Body of pancreas (tissue), 4 donors: Measurements from ENCODE around the gene MAPK14. TPM values are rescaled to one million over a fixed set of nuclear protein-coding genes. Genes with fewer than 3 reads are reported as not detected.
A peak's percentile ranks its signal among the peaks of the same experiment; 100 is the strongest.

Experiments used
- ATAC-seq: fragments of 150-250 bp; one replicate; pipeline ENCODE4 v1.9.1; 2016
- DNase-seq, 4 donors: peaks; one replicate each; pipeline ENCODE4 v3.0.0-alpha.2; 2019
- H3K27ac ChIP-seq, 4 donors: fragments of 200-600 bp; sonication (generic); 1 replicate in 3 of 4; 2 replicates in 1 of 4; pipeline versions ENCODE4 v1.5.1 to v1.6.1; 2016 to 2019; ENCODE audit warnings: mild to moderate bottlenecking in 1 of 4, mixed read lengths in 1 of 4, moderate library complexity in 1 of 4
- H3K27me3 ChIP-seq, 2 donors: fragments of 200-600 bp; sonication (generic); one replicate each; pipeline ENCODE4 v1.6.0; 2016; ENCODE audit warnings: mild to moderate bottlenecking in 1 of 2
- H3K36me3 ChIP-seq, 2 donors: fragments of 200-600 bp; sonication (generic); replicated peaks in 1 of 2; 2 replicates each; pipeline ENCODE4 v1.5.1; 2016; ENCODE audit warnings: low read depth in 2 of 2; ENCODE audit not compliant: insufficient read depth in 1 of 2
- H3K4me1 ChIP-seq: fragments of 200-600 bp; sonication (generic); one replicate; pipeline ENCODE4 v1.6.0; 2016
- H3K4me3 ChIP-seq, 2 donors: fragments of 200-600 bp; sonication (generic); 1 replicate in 1 of 2; 2 replicates in 1 of 2; pipeline ENCODE4 v1.5.1; 2016 to 2019
- H3K9me3 ChIP-seq, 3 donors: fragments of 200-600 bp; sonication (generic); 1 replicate in 2 of 3; 2 replicates in 1 of 3; pipeline ENCODE4 v1.5.1; 2016
- CTCF ChIP-seq, 7 experiments: fragments of 450-650 bp in 4 of 7; fragments of 200-600 bp in 3 of 7; sonication (generic) in 3 of 7; IDR thresholded peaks; one replicate each; pipeline ENCODE4 v1.5.1; 2016 to 2019; ENCODE audit warnings: antibody characterized with exemption in 7 of 7
- POLR2A ChIP-seq, 3 donors: fragments of 450-650 bp; IDR thresholded peaks; one replicate each; pipeline ENCODE4 v1.6.1; 2016; ENCODE audit warnings: antibody characterized with exemption in 3 of 3, mild to moderate bottlenecking in 2 of 3
- whole genome bisulfite sequencing, 2 donors: methylation state at CpG; one replicate each; pipeline ENCODE4 v1.1.5; 2017; 5-methylcytosine and 5-hydroxymethylcytosine counted together
- intact Hi-C: fragments of 100-400 bp; cut with DNase I; formaldehyde crosslinking; loops from one replicate; pipeline ENCODE4 v1.15.1; 2023
- total RNA-seq, 2 donors: library from RNA; depleted of rRNA; stranded (reverse); fragments of >200 nt; gene quantifications; one replicate each; pipeline ENCODE4 v1.1.0, GENCODE V29; 2016

Gene MAPK14
- total RNA-seq, 2 donors from 2014 or later = 30.3 to 33.7 TPM

- Histone ChIP-seq H3K36me3 (no peaks in the 10 kb centered on the region), H3K4me3 (no peak overlapping the region), H3K9me3 (no peaks in the 10 kb centered on the region), H3K27me3 (no peaks in the 10 kb centered on the region), H3K4me1 (no peaks in the 10 kb centered on the region), H3K27ac (no peak overlapping the region)
- DNase-seq (no peak), ATAC-seq (no peak)
- intact Hi-C loops = no loop called here
- TF ChIP-seq POLR2A (IDR thresholded peaks at IDR 0.05) (no peak), CTCF (IDR thresholded peaks at IDR 0.05) (no peak)
- WGBS, 2 donors = 82 to 94% methylated on average over 1 of the region's 1 CpG
Measured at GRCh38 chr6:36000451-36000850, 27.2 kb upstream of the MAPK14 start.

GRCh38 chr6:36015666-36016065, 11.9 kb upstream of the MAPK14 start:
- no peak overlapping the region for H3K4me3 ChIP-seq
- peak; percentile 63 for ATAC-seq
- no peaks in the 10 kb centered on the region for H3K27me3 ChIP-seq
- no peak for DNase-seq
- no peaks in the 10 kb centered on the region for H3K9me3 ChIP-seq
- no peaks in the 10 kb centered on the region for H3K36me3 ChIP-seq
- intact Hi-C loops = no loop called here
- WGBS, 2 donors = 69 to 72% methylated on average over 4 of the region's 4 CpGs
- H3K4me1 ChIP-seq = no peaks in the 10 kb centered on the region
- peak overlapping the region in 2 of 4 donors; percentile 15 to 21 for H3K27ac ChIP-seq
- no peak for TF ChIP-seq CTCF (IDR thresholded peaks at IDR 0.05)
- no peak for TF ChIP-seq POLR2A (IDR thresholded peaks at IDR 0.05)

- no peaks in the 10 kb centered on the region for H3K4me1 ChIP-seq
- no peaks in the 10 kb centered on the region for H3K36me3 ChIP-seq
- H3K27ac ChIP-seq = no peak overlapping the region
- WGBS, 2 donors = 68 to 90% methylated on average over 2 of the region's 2 CpGs
- DNase-seq = no peak
- H3K27me3 ChIP-seq = no peaks in the 10 kb centered on the region
- intact Hi-C loops = no loop called here
- no peak for ATAC-seq
- no peak overlapping the region for H3K4me3 ChIP-seq
- TF ChIP-seq CTCF (IDR thresholded peaks at IDR 0.05) (no peak), POLR2A (IDR thresholded peaks at IDR 0.05) (no peak)
- no peaks in the 10 kb centered on the region for H3K9me3 ChIP-seq
Measured at GRCh38 chr6:36018339-36018738, 9.3 kb upstream of the MAPK14 start.

- H3K4me3 ChIP-seq = no peak overlapping the region
- H3K4me1 ChIP-seq = no peaks in the 10 kb centered on the region
- H3K27ac ChIP-seq = no peak overlapping the region
- WGBS, 2 donors = 77 to 90% methylated on average over 11 of the region's 11 CpGs
- H3K9me3 ChIP-seq = no peaks in the 10 kb centered on the region
- DNase-seq = no peak
- TF ChIP-seq POLR2A (IDR thresholded peaks at IDR 0.05) = no peak
- no peak for TF ChIP-seq CTCF (IDR thresholded peaks at IDR 0.05)
- H3K27me3 ChIP-seq = no peaks in the 10 kb centered on the region
- intact Hi-C loops = no loop called here
- no peak for ATAC-seq
- no peaks in the 10 kb centered on the region for H3K36me3 ChIP-seq
Measured at GRCh38 chr6:36019167-36019566, 8.4 kb upstream of the MAPK14 start.

GRCh38 chr6:36020154-36020553, 7.5 kb upstream of the MAPK14 start:
- H3K27ac ChIP-seq = no peak overlapping the region
- 0 to 48% methylated on average over 1 of the region's 1 CpG for WGBS, 2 donors
- intact Hi-C loops = loop anchor here (5.0 kb wide), 1 partner anchor 72 kb away; no protein-coding TSS in a partner anchor

More at GRCh38 chr6:36020154-36020553, 7.5 kb upstream of the MAPK14 start:
- no peak for TF ChIP-seq CTCF (IDR thresholded peaks at IDR 0.05)
- no peak for TF ChIP-seq POLR2A (IDR thresholded peaks at IDR 0.05)
- ATAC-seq = no peak
- H3K4me3 ChIP-seq = no peak overlapping the region
- no peaks in the 10 kb centered on the region for H3K36me3 ChIP-seq
- no peaks in the 10 kb centered on the region for H3K4me1 ChIP-seq
- DNase-seq = no peak
- no peaks in the 10 kb centered on the region for H3K27me3 ChIP-seq
- H3K9me3 ChIP-seq = no peaks in the 10 kb centered on the region
